Vagina (tissue), 2 donors: Measurements from ENCODE around the gene QKI. TPM values are rescaled to one million over a fixed set of nuclear protein-coding genes. Genes with fewer than 3 reads are reported as not detected.

ENCODE experiments used
- DNase-seq, 2 donors: peaks; one replicate each; pipeline ENCODE4 v3.0.0-alpha.2; 2017; ENCODE audit errors: extremely low spot score in 2 of 2
- H3K27ac ChIP-seq: fragments of 200-600 bp; sonication (generic); one replicate; pipeline ENCODE4 v1.5.1; 2019
- H3K27me3 ChIP-seq: fragments of 200-600 bp; sonication (generic); one replicate; pipeline ENCODE4 v1.5.1; 2019
- H3K36me3 ChIP-seq, 2 donors: fragments of 200-600 bp; sonication (generic); one replicate each; pipeline ENCODE4 v1.5.1; 2017 to 2019
- H3K4me1 ChIP-seq: fragments of 200-600 bp; sonication (generic); one replicate; pipeline ENCODE4 v1.5.1; 2019
- H3K4me3 ChIP-seq, 2 donors: fragments of 200-600 bp; sonication (generic); 1 replicate in 1 of 2; 2 replicates in 1 of 2; pipeline ENCODE4 v1.5.1; 2016 to 2019
- H3K9me3 ChIP-seq: fragments of 200-600 bp; sonication (generic); one replicate; pipeline ENCODE4 v1.5.1; 2019
- CTCF ChIP-seq, 3 experiments: fragments of 450-650 bp in 2 of 3; fragments of 200-600 bp in 1 of 3; sonication (generic) in 1 of 3; IDR thresholded peaks; one replicate each; pipeline ENCODE4 v1.5.1; 2017 to 2019; ENCODE audit warnings: antibody characterized with exemption in 3 of 3, mild to moderate bottlenecking in 2 of 3, moderate library complexity in 2 of 3
- POLR2A ChIP-seq, 2 donors: fragments of 450-650 bp; IDR thresholded peaks; one replicate each; pipeline ENCODE4 v1.6.1; 2017; ENCODE audit warnings: antibody characterized with exemption in 2 of 2, mild to moderate bottlenecking in 2 of 2, moderate library complexity in 2 of 2
- POLR2AphosphoS5 ChIP-seq, 2 donors: sonication (generic); formaldehyde crosslinking; IDR thresholded peaks; one replicate each; pipeline ENCODE4 v1.9.0; 2017; ENCODE audit warnings: antibody characterized with exemption in 2 of 2, mild to moderate bottlenecking in 2 of 2, low read depth in 1 of 2; ENCODE audit not compliant: insufficient read depth in 1 of 2
- intact Hi-C: fragments of 100-400 bp; cut with DNase I; formaldehyde crosslinking; loops from one replicate; pipeline ENCODE4 v1.15.1; 2023
- total RNA-seq: library from RNA; depleted of rRNA; stranded (reverse); fragments of >200 nt; gene quantifications from one replicate; pipeline ENCODE4 v1.2.3, GENCODE V29; 2016

Gene QKI
- total RNA-seq, 1 donor from 2014 or later = 142 TPM

DNA sequence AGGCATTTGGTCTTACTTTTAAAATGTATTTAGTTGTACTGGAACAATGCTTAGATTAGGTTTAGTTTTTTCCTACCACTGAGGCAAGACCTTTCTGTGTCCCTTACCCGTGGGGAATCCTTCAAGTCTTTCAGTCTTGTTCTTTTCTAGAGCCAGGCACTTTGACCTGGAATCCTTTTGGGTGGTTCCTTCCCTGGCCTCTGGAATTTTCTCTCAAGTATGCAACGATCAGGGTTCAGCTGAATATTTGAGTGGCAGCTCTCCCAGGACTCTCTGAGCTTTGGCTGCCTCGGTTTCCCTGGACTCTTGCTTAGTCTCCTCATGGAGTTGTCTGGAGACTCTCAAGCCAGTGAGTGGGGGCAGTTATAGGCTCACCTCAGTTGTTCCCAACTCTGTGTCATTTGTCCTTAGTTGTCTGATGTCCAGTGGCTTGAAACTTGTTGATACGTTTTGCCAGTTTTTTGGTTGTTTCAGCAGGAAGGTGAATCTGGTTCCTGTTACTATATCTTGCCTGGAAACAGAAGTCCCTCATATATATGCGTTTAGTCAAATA is 118.1 kb downstream of the QKI start:
- Histone ChIP-seq H3K36me3 (no peaks in the 10 kb centered on the region), H3K4me1 (peaks cover 66% of the 10 kb centered on the region), H3K9me3 (no peaks in the 10 kb centered on the region), H3K4me3 (no peak overlapping the region), H3K27me3 (no peaks in the 10 kb centered on the region), H3K27ac (no peak overlapping the region)
- no peak for TF ChIP-seq POLR2A (IDR thresholded peaks at IDR 0.05)
- TF ChIP-seq POLR2AphosphoS5 (IDR thresholded peaks at IDR 0.05; ENCODE audit: insufficient read depth in 1 of 2, low read depth in 1 of 2) = no peak
- TF ChIP-seq CTCF (IDR thresholded peaks at IDR 0.05) = no peak
- no peak for DNase-seq
- intact Hi-C loops = no loop called here

DNA sequence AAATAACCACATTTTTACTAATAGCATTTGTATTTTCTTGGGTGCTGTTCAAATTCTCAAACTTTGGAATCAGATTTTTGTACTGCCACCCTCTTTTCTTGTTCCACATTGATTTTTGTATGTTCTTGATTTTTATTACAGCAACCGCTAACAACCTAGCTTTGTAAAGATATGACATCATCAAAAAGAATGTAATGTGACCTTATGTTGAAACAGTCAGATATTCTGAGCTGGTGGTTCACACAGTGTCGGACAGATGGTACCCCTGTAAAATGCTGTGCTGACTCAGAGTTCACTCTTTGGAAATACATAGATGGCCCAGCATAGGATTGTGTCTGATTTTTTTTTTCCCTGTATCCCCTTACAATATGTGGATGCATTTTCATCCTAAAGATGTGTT is 118.9 kb downstream of the QKI start:
- intact Hi-C loops = no loop called here
- Histone ChIP-seq H3K27me3 (no peaks in the 10 kb centered on the region), H3K27ac (no peak overlapping the region), H3K4me3 (no peak overlapping the region), H3K4me1 (peaks cover 65% of the 10 kb centered on the region), H3K36me3 (no peaks in the 10 kb centered on the region), H3K9me3 (no peaks in the 10 kb centered on the region)
- TF ChIP-seq POLR2A (IDR thresholded peaks at IDR 0.05) = no peak
- TF ChIP-seq CTCF (IDR thresholded peaks at IDR 0.05) = no peak
- no peak for TF ChIP-seq POLR2AphosphoS5 (IDR thresholded peaks at IDR 0.05; ENCODE audit: insufficient read depth in 1 of 2, low read depth in 1 of 2)
- no peak for DNase-seq

DNA sequence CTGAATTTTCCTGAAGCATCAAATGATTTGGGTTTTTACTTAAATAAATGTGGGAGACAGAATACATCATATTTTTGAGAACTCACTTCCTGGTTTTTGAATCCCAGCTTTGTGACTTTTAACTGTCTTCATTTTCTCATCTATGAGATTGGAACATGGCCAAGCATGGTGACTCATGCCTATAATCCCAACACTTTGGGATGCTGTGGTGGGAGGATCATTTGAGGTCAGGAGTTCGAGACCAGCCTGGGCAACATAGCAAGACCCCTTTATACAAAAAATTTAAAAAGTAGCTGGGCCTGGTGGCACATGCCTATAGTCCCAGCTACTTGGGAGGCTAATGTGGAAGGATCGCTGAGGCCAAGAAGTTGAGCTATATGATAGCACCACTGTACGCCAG is 122.3 kb downstream of the QKI start:
- DNase-seq = no peak
- intact Hi-C loops = no loop called here

GRCh38 chr6:163538331-163538730 is 123.8 kb downstream of the QKI start:
- Histone ChIP-seq H3K4me1 (peaks cover 34% of the 10 kb centered on the region), H3K27ac (no peak overlapping the region), H3K9me3 (no peaks in the 10 kb centered on the region), H3K36me3 (no peaks in the 10 kb centered on the region), H3K4me3 (no peak overlapping the region), H3K27me3 (no peaks in the 10 kb centered on the region)
- intact Hi-C loops = no loop called here
- TF ChIP-seq POLR2A (IDR thresholded peaks at IDR 0.05) (no peak), CTCF (IDR thresholded peaks at IDR 0.05) (no peak), POLR2AphosphoS5 (IDR thresholded peaks at IDR 0.05; ENCODE audit: insufficient read depth in 1 of 2, low read depth in 1 of 2) (no peak)
- no peak for DNase-seq

More for the DNA sequence above, 122.3 kb downstream of the QKI start:
- Histone ChIP-seq H3K4me3 (no peak overlapping the region), H3K4me1 (peaks cover 49% of the 10 kb centered on the region), H3K9me3 (no peaks in the 10 kb centered on the region), H3K27ac (no peak overlapping the region), H3K36me3 (no peaks in the 10 kb centered on the region), H3K27me3 (no peaks in the 10 kb centered on the region)
- TF ChIP-seq POLR2A (IDR thresholded peaks at IDR 0.05) (no peak), POLR2AphosphoS5 (IDR thresholded peaks at IDR 0.05; ENCODE audit: insufficient read depth in 1 of 2, low read depth in 1 of 2) (no peak), CTCF (IDR thresholded peaks at IDR 0.05) (no peak)

DNA sequence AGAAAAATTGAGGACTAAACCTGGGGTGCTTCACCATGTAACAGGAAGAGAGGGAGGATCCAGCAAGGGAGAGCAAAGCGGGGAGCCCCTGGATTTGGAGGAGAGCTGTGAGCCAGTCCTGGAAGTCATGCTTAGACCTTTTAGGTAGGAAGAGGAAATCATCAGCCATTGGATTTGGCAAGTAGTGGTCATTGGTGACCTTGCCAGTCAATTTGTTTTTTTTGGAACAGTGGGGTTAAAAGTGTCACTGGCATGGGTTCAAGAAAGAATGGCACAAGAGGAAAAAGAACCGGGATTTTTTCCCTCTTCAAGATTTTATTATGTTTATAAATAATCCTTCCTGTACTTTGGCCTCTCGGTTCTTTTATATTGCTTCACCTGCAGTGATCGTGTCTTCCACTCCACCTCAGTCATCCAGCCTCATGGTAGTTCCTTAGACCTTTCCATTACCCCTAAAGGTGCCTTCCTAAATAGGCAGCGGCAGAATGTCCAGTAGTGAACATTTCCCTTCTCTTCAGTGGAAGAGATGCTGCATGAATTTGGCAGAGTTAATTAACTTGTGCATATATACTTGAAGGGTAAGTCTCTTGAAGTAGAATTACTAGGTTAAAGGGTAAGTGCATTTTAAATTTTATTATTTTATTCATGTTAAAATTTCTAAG is 124.7 kb downstream of the QKI start:
- no peaks in the 10 kb centered on the region for H3K27me3 ChIP-seq
- no peak overlapping the region for H3K4me3 ChIP-seq
- no peaks in the 10 kb centered on the region for H3K36me3 ChIP-seq
- H3K4me1 ChIP-seq = peaks cover 31% of the 10 kb centered on the region
- H3K27ac ChIP-seq = no peak overlapping the region
- H3K9me3 ChIP-seq = no peaks in the 10 kb centered on the region
- no peak for TF ChIP-seq POLR2AphosphoS5 (IDR thresholded peaks at IDR 0.05; ENCODE audit: insufficient read depth in 1 of 2, low read depth in 1 of 2)
- no peak for TF ChIP-seq CTCF (IDR thresholded peaks at IDR 0.05)
- no peak for TF ChIP-seq POLR2A (IDR thresholded peaks at IDR 0.05)
- DNase-seq = no peak
- intact Hi-C loops = no loop called here
